ENCODE measurements around the gene FAM168A.
A peak's percentile ranks its signal among the peaks of the same experiment; 100 is the strongest.
"Not testable (repeated sequence)": the region's sequence is repeated elsewhere in the genome, so short reads cannot be mapped to it uniquely, and the experiment has no call there.

Gene FAM168A

DNA sequence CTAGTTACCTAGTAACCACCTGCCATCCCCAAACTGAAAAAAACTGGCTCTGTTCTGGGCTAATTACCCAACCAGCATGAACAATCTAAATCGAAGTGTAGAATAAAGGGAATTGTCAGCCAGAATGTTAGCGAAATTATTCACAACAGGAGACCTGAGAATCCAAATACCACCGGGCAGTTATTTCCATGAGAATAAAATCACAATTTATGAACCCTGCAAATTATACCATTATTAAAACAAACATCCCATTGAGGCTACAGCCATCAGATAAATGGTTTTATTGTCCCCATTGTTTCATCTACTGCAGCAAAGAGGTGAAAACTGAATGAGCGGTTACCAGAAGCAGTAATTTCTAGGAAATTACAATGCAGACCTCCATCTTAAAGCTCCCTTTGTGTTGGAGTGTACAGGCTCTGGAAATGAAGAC lies 21.7 kb downstream of the FAM168A start:
- DNase-seq (ENCODE audit: low read depth), result no peak
- TF ChIP-seq, protein P1, sequence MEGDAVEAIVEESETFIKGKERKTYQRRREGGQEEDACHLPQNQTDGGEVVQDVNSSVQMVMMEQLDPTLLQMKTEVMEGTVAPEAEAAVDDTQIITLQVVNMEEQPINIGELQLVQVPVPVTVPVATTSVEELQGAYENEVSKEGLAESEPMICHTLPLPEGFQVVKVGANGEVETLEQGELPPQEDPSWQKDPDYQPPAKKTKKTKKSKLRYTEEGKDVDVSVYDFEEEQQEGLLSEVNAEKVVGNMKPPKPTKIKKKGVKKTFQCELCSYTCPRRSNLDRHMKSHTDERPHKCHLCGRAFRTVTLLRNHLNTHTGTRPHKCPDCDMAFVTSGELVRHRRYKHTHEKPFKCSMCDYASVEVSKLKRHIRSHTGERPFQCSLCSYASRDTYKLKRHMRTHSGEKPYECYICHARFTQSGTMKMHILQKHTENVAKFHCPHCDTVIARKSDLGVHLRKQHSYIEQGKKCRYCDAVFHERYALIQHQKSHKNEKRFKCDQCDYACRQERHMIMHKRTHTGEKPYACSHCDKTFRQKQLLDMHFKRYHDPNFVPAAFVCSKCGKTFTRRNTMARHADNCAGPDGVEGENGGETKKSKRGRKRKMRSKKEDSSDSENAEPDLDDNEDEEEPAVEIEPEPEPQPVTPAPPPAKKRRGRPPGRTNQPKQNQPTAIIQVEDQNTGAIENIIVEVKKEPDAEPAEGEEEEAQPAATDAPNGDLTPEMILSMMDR (conservative IDR thresholded peaks at IDR 0.05; ENCODE audit: control insufficient read depth, insufficient read depth, low read depth, low read length), result no peak
- no peak overlapping the region for H3K4me3 ChIP-seq (ENCODE audit: control insufficient read depth, low read depth, low read length)

- DNase-seq (ENCODE audit: low read depth); H3K4me3 ChIP-seq (ENCODE audit: control insufficient read depth, low read depth, low read length): not testable (repeated sequence)
Measured at GRCh38 chr11:73571982-73572381, 25.9 kb downstream of the FAM168A start.

DNA sequence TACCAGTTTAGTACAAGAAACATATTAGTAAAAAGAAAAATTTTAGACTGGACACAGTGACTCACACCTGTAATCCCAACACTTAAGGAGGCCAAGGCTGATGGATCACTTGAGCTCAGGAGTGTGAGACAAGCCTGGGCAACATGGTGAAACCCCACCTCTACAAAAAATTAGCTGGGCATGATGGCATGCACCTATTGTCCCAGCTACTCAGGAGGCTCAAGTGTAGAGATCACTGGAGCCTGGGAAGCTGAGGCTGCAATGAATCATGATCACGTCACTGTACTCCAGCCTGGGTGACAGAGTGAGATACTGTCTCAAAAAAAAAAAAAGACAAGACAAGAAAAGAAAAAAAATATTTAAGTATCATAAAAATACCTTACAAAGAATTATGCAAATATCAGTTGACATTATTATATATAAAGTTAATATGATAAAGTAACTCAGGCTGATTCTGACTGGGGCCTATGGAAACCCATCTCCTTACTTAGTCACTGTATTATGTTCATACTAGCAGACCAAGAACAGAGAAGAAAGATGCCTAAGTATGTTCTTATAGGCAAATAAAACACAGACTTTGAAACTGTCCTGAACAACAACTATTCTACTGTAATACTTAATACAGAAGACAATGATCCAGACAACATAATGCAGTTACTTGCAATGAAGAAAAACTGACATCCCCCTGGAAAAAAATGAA lies 27.3 kb downstream of the FAM168A start:
- DNase-seq (ENCODE audit: low read depth), result peak; percentile 67
- TF ChIP-seq, protein P1 (conservative IDR thresholded peaks at IDR 0.05; ENCODE audit: control insufficient read depth, insufficient read depth, low read depth, low read length), result no peak
- H3K4me3 ChIP-seq (ENCODE audit: control insufficient read depth, low read depth, low read length), result no peak overlapping the region

- TF ChIP-seq, protein P1 (conservative IDR thresholded peaks at IDR 0.05; ENCODE audit: control insufficient read depth, insufficient read depth, low read depth, low read length), result no peak
- H3K4me3 ChIP-seq (ENCODE audit: control insufficient read depth, low read depth, low read length), result no peak overlapping the region
- no peak for DNase-seq (ENCODE audit: low read depth)
Measured at GRCh38 chr11:73566977-73567755, 30.7 kb downstream of the FAM168A start.

GRCh38 chr11:73566422-73566821 lies 31.5 kb downstream of the FAM168A start:
- TF ChIP-seq, protein P1 (conservative IDR thresholded peaks at IDR 0.05; ENCODE audit: control insufficient read depth, insufficient read depth, low read depth, low read length), result no peak
- DNase-seq (ENCODE audit: low read depth), result peak; percentile 30
- H3K4me3 ChIP-seq (ENCODE audit: control insufficient read depth, low read depth, low read length), result no peak overlapping the region

DNA sequence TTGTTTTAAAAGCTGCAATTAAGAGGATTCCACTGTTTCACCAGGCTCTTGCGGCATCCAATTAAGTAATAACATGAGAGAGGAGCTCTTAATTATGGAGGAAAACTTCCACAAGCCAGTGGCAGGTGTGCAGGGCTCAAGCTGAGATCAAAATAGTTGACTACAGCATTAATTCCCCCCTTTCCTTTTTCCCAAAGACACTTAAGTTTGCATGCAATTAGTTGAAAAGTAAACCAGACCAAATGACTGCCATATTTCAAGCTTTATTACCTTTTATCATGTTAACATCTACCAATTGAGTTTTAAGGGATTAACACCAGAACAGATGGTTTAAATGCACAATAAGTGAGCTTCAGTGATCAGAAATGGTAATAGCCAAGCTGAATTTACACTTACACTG lies 32.1 kb downstream of the FAM168A start:
- DNase-seq (ENCODE audit: low read depth), result no peak
- TF ChIP-seq, protein P1 (conservative IDR thresholded peaks at IDR 0.05; ENCODE audit: control insufficient read depth, insufficient read depth, low read depth, low read length), result no peak
- no peak overlapping the region for H3K4me3 ChIP-seq (ENCODE audit: control insufficient read depth, low read depth, low read length)

DNA sequence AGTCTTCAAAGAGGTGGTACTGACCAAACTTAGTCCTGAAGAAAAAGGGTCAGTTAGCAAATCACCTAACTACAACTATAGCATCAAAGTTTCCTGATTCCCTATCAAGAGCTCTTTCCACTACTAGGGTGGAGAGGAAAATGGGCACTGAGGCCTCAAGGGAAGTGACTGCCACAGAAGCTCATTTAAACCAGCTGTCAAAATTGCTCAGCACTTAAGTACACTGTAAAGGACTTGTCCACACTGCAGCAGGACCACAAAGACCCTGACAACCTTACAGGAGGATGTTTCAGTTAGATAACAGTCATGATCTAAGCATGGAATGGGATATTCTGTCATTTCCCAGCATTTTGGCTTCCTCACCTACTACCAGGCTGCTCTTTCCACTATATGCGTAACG lies 33.0 kb downstream of the FAM168A start:
- TF ChIP-seq, protein P1 (conservative IDR thresholded peaks at IDR 0.05; ENCODE audit: control insufficient read depth, insufficient read depth, low read depth, low read length), result no peak
- no peak overlapping the region for H3K4me3 ChIP-seq (ENCODE audit: control insufficient read depth, low read depth, low read length)
- no peak for DNase-seq (ENCODE audit: low read depth)
